B cell (primary cell): ENCODE results near the gene YWHAE. TPM values are rescaled to one million over a fixed set of nuclear protein-coding genes. Genes with fewer than 3 reads are reported as not detected.
"Not testable (repeated sequence)": the region's sequence is repeated elsewhere in the genome, so short reads cannot be mapped to it uniquely, and the experiment has no call there.

Source experiments
- ATAC-seq: fragments of 200-7000 bp; cut with Tn5 transposase; one replicate; pipeline ENCODE4 v1.10.0; 2021; ENCODE audit warnings: low read depth, mild to moderate bottlenecking, moderate number of reproducible peaks, moderate library complexity
- CTCF ChIA-PET: fragments of 350-600 bp; sonication (Branson Sonifier 250); formaldehyde crosslinking; loops from one replicate; lab custom pipeline; 2021; ENCODE audit warnings: antibody characterized with exemption, inconsistent platforms; lab: Charles Lee
- POLR2A ChIA-PET: fragments of 350-600 bp; sonication (Branson Sonifier 250); formaldehyde crosslinking; loops from one replicate; lab custom pipeline; 2021; ENCODE audit warnings: antibody characterized with exemption; lab: Charles Lee
- DNase-seq: peaks from one replicate; pipeline ENCODE4 v3.0.0; 2013
- H2AFZ ChIP-seq: 2 replicates; pipeline ENCODE4 v1.6.1; 2012; ENCODE audit warnings: mild to moderate bottlenecking, low read depth, low read length; ENCODE audit not compliant: insufficient read depth, poor library complexity, severe bottlenecking
- H3K27ac ChIP-seq, 2 donors: 1 replicate in 1 of 2; 2 replicates in 1 of 2; pipeline ENCODE4 v1.5.1; 2012 to 2013; ENCODE audit warnings: low read length in 2 of 2, mild to moderate bottlenecking in 2 of 2, moderate library complexity in 1 of 2
- H3K27me3 ChIP-seq, 4 experiments: fragments of 200-600 bp in 1 of 4; sonication (generic) in 1 of 4; replicated peaks in 1 of 4; 1 replicate in 2 of 4; 2 replicates in 2 of 4; pipeline versions ENCODE4 v1.6.1 to v1.7.0; 2013 to 2016; ENCODE audit warnings: low read length in 3 of 4, mild to moderate bottlenecking in 2 of 4, mixed read lengths in 1 of 4, moderate library complexity in 1 of 4; ENCODE audit not compliant: insufficient read depth in 4 of 4, control insufficient read depth in 3 of 4; ENCODE audit errors: control extremely low read depth in 1 of 4
- H3K36me3 ChIP-seq, 2 experiments: replicated peaks in 1 of 2; 1 replicate in 1 of 2; 2 replicates in 1 of 2; pipeline versions ENCODE4 v1.6.1 to v1.7.1; 2013; ENCODE audit warnings: low read length in 1 of 2; ENCODE audit not compliant: insufficient read depth in 2 of 2, control insufficient read depth in 1 of 2; ENCODE audit errors: control extremely low read depth in 1 of 2, extremely low read depth in 1 of 2
- H3K4me1 ChIP-seq, 2 donors: fragments of 200-600 bp in 1 of 2; sonication (generic) in 1 of 2; 1 replicate in 1 of 2; 2 replicates in 1 of 2; pipeline versions ENCODE4 v1.5.1 to v1.6.1; 2013 to 2017; ENCODE audit warnings: low read length in 2 of 2; ENCODE audit not compliant: control insufficient read depth in 2 of 2, insufficient read depth in 2 of 2
- H3K4me2 ChIP-seq: replicated peaks from 2 replicates; pipeline ENCODE3; 2012; ENCODE audit warnings: mild to moderate bottlenecking, low read depth, low read length; ENCODE audit not compliant: poor library complexity, severe bottlenecking
- H3K4me3 ChIP-seq, 5 experiments: fragments of 200-600 bp in 1 of 5; sonication (generic) in 1 of 5; 1 replicate in 3 of 5; 2 replicates in 2 of 5; pipeline versions ENCODE4 v1.5.1 to v1.7.0; 2011 to 2016; ENCODE audit warnings: low read length in 4 of 5, mild to moderate bottlenecking in 4 of 5, low read depth in 2 of 5, control low read depth in 1 of 5, moderate library complexity in 1 of 5; ENCODE audit not compliant: insufficient read depth in 1 of 5; ENCODE audit errors: control extremely low read depth in 1 of 5, extremely low read depth in 1 of 5
- H3K79me2 ChIP-seq: fragments of 200-600 bp; sonication (generic); one replicate; pipeline ENCODE4 v1.6.0; 2016; ENCODE audit warnings: low read length; ENCODE audit not compliant: control insufficient read depth, insufficient read depth
- H3K9ac ChIP-seq: fragments of 200-600 bp; sonication (generic); 2 replicates; pipeline ENCODE4 v1.6.1; 2017; ENCODE audit warnings: mild to moderate bottlenecking, low read length, moderate library complexity
- H3K9me3 ChIP-seq, 3 donors: one replicate each; pipeline versions ENCODE4 v1.6.1 to v1.7.1; 2013; ENCODE audit warnings: low read length in 2 of 3; ENCODE audit not compliant: control insufficient read depth in 2 of 3, insufficient read depth in 1 of 3; ENCODE audit errors: control extremely low read depth in 1 of 3
- H4K20me1 ChIP-seq: 2 replicates; pipeline ENCODE4 v1.6.0; 2012; ENCODE audit warnings: mild to moderate bottlenecking, low read length; ENCODE audit not compliant: insufficient read depth, control insufficient read depth, poor library complexity, severe bottlenecking
- H3K27ac Mint-ChIP-seq: one replicate; pipeline ENCODE4 v1.8.0; 2021; ENCODE audit warnings: mixed read lengths
- H3K27me3 Mint-ChIP-seq: one replicate; pipeline ENCODE4 v1.8.0; 2021; ENCODE audit warnings: mixed read lengths
- H3K4me1 Mint-ChIP-seq: one replicate; pipeline ENCODE4 v1.8.0; 2021; ENCODE audit warnings: mixed read lengths
- H3K4me3 Mint-ChIP-seq: one replicate; pipeline ENCODE4 v1.8.0; 2021; ENCODE audit warnings: mixed read lengths
- H3K9me3 Mint-ChIP-seq: one replicate; pipeline ENCODE4 v1.8.0; 2022; ENCODE audit warnings: mixed read lengths; ENCODE audit not compliant: insufficient read depth
- CTCF ChIP-seq: fragments of 200-600 bp; IDR thresholded peaks from one replicate; pipeline ENCODE4 v1.8.0; 2022; ENCODE audit warnings: antibody characterized with exemption, mild to moderate bottlenecking
- EZH2 ChIP-seq: IDR thresholded peaks from 2 replicates; pipeline ENCODE4 v1.6.1; 2012; ENCODE audit warnings: borderline replicate concordance, low read depth, mild to moderate bottlenecking, moderate library complexity, low read length; ENCODE audit not compliant: insufficient read depth, poor library complexity, severe bottlenecking
- WGBS: methylation state at CpG from one replicate; pipeline ENCODE4 v1.1.5; 2013; ENCODE audit warnings: missing lambda C conversion rate; ENCODE audit not compliant: insufficient coverage; 5-methylcytosine and 5-hydroxymethylcytosine counted together
- intact Hi-C: fragments of 100-400 bp; cut with micrococcal nuclease; formaldehyde crosslinking; loops from one replicate; pipeline ENCODE4 v1.10.0; 2022
- polyA plus RNA-seq: library from polyadenylated mRNA; depleted of rRNA; stranded (reverse); fragments of >200 nt; gene quantifications from 2 replicates; pipeline ENCODE4 v1.2.3, GENCODE V29; 2012
- total RNA-seq, 2 donors: library from RNA; stranded (reverse); fragments of 120-200 nt in 1 of 2; gene quantifications; 1 replicate in 1 of 2; 2 replicates in 1 of 2; pipeline versions ENCODE4 v1.2.3 to v1.2.4, GENCODE V29; 2013 to 2022

The YWHAE gene
- total and polyA plus RNA-seq, 2 donors (not counting 1 experiment from before 2014, with no cell fraction given), result 54.3 to 149 TPM

GRCh38 chr17:1395876-1396665, 4.0 kb downstream of the YWHAE start:
- H3K27me3 Mint-ChIP-seq, ATAC-seq, DNase-seq, H3K9ac ChIP-seq, H3K27ac Mint-ChIP-seq, intact Hi-C loops, POLR2A ChIA-PET, H3K9me3 ChIP-seq, H3K27me3 ChIP-seq, H3K9me3 Mint-ChIP-seq, H3K27ac ChIP-seq, H3K4me3 ChIP-seq, H3K36me3 ChIP-seq, H3K4me2 ChIP-seq, H2AFZ ChIP-seq: not testable (repeated sequence)
- peaks cover 53 to 70% of the 10 kb centered on the region in 2 donors for H3K4me1 ChIP-seq
- H4K20me1 ChIP-seq, result peaks cover 72% of the 10 kb centered on the region
- CTCF ChIA-PET, result interaction anchor here (0.6 kb wide), 1 partner anchor 11 kb away, joined by 5 read pairs; no protein-coding TSS in a partner anchor
- Mint-ChIP-seq H3K4me3 (peak overlapping the region; percentile 29), H3K4me1 (peaks cover 62% of the 10 kb centered on the region)
- peaks cover 95% of the 10 kb centered on the region for H3K79me2 ChIP-seq
- 98% methylated on average over 17 of the region's 26 CpGs for WGBS

- Histone ChIP-seq H2AFZ (no peak overlapping the region), H3K79me2 (peaks cover 100% of the 10 kb centered on the region), H3K27me3 (no peaks in the 10 kb centered on the region), H3K9me3 (no peaks in the 10 kb centered on the region), H3K36me3 (peaks cover 7 to 16% of the 10 kb centered on the region in 2 experiments), H3K27ac (no peak overlapping the region), H3K4me1 (peaks cover 54 to 63% of the 10 kb centered on the region in 2 donors), H4K20me1 (peaks cover 79% of the 10 kb centered on the region), H3K9ac (no peak overlapping the region), H3K4me3 (no peak overlapping the region), H3K4me2 (peak overlapping the region; percentile 28)
- Mint-ChIP-seq H3K9me3 (no peaks in the 10 kb centered on the region), H3K27me3 (no peaks in the 10 kb centered on the region), H3K4me1 (peaks cover 64% of the 10 kb centered on the region), H3K4me3 (no peak overlapping the region), H3K27ac (no peak overlapping the region)
- TF ChIP-seq CTCF, result no peak
- no peak for TF ChIP-seq EZH2
- CTCF ChIA-PET, result interaction anchor here (0.6 to 2.1 kb wide), 7 partner anchors 15 to 476 kb away, joined by 3 to 11 read pairs (median 4); partner anchors contain the start of gene INPP5K
- 97% methylated on average over 9 of the region's 9 CpGs for WGBS
- POLR2A ChIA-PET, result interaction anchor here (0.6 kb wide), 1 partner anchor 20 kb away, joined by 5 read pairs; no protein-coding TSS in a partner anchor
- DNase-seq (no peak), ATAC-seq (no peak)
- intact Hi-C loops, result loop anchor here (2.0 kb wide), 1 partner anchor 17 kb away; no protein-coding TSS in a partner anchor
Observed at GRCh38 chr17:1391577-1391976, 8.4 kb downstream of the YWHAE start.
